Ascending aorta (tissue), 2 donors: ENCODE measurements around the gene ANO7. TPM values are rescaled to one million over a fixed set of nuclear protein-coding genes. Genes with fewer than 3 reads are reported as not detected.

Experiments
- DNase-seq, 2 donors: peaks; one replicate each; pipeline ENCODE4 v3.0.0-alpha.2; 2019; ENCODE audit warnings: low spot score in 2 of 2
- H3K27ac ChIP-seq, 2 donors: fragments of 200-600 bp; sonication (generic); one replicate each; pipeline ENCODE4 v1.5.1; 2016 to 2017; ENCODE audit warnings: mild to moderate bottlenecking in 1 of 2
- H3K27me3 ChIP-seq: fragments of 200-600 bp; sonication (generic); one replicate; pipeline ENCODE4 v1.5.1; 2017
- H3K36me3 ChIP-seq, 2 donors: fragments of 200-600 bp; sonication (generic); one replicate each; pipeline ENCODE4 v1.5.1; 2016
- H3K4me1 ChIP-seq, 2 donors: fragments of 200-600 bp; sonication (generic); one replicate each; pipeline ENCODE4 v1.5.1; 2016 to 2017; ENCODE audit warnings: mild to moderate bottlenecking in 1 of 2
- H3K4me3 ChIP-seq, 2 donors: fragments of 200-600 bp; sonication (generic); one replicate each; pipeline ENCODE4 v1.5.1; 2016 to 2017; ENCODE audit warnings: mild to moderate bottlenecking in 1 of 2
- H3K9me3 ChIP-seq, 2 donors: fragments of 200-600 bp; sonication (generic); one replicate each; pipeline ENCODE4 v1.5.1; 2016
- CTCF ChIP-seq, 3 experiments: fragments of 200-600 bp in 2 of 3; fragments of 450-650 bp in 1 of 3; sonication (generic) in 2 of 3; IDR thresholded peaks; one replicate each; pipeline ENCODE4 v1.5.1; 2016 to 2019; ENCODE audit warnings: antibody characterized with exemption in 3 of 3, mild to moderate bottlenecking in 1 of 3, moderate library complexity in 1 of 3
- intact Hi-C: fragments of 100-400 bp; cut with DNase I; formaldehyde crosslinking; loops from one replicate; pipeline ENCODE4 v1.15.1; 2023
- total RNA-seq: library from RNA; depleted of rRNA; stranded (reverse); fragments of >200 nt; gene quantifications from one replicate; pipeline ENCODE4 v1.1.0, GENCODE V29; 2016

The ANO7 gene
- total RNA-seq, 1 donor from 2014 or later, result 0.43 TPM

GRCh38 chr2:241211276-241211675 is 22.8 kb downstream of the ANO7 start:
- Histone ChIP-seq H3K9me3 (no peaks in the 10 kb centered on the region), H3K4me3 (no peak overlapping the region), H3K27me3 (no peaks in the 10 kb centered on the region), H3K4me1 (no peaks in the 10 kb centered on the region), H3K36me3 (no peaks in the 10 kb centered on the region), H3K27ac (no peak overlapping the region)
- no peak for DNase-seq
- TF ChIP-seq CTCF (IDR thresholded peaks at IDR 0.05), result no peak
- intact Hi-C loops, result no loop called here

GRCh38 chr2:241213041-241213440 is 24.6 kb downstream of the ANO7 start:
- Histone ChIP-seq H3K27me3 (no peaks in the 10 kb centered on the region), H3K4me1 (no peaks in the 10 kb centered on the region), H3K36me3 (no peaks in the 10 kb centered on the region), H3K9me3 (no peaks in the 10 kb centered on the region), H3K4me3 (no peak overlapping the region), H3K27ac (no peak overlapping the region)
- no peak for TF ChIP-seq CTCF (IDR thresholded peaks at IDR 0.05)
- no peak for DNase-seq
- intact Hi-C loops, result no loop called here

GRCh38 chr2:241213567-241213966 is 25.1 kb downstream of the ANO7 start:
- DNase-seq, result no peak
- Histone ChIP-seq H3K9me3 (no peaks in the 10 kb centered on the region), H3K4me3 (no peak overlapping the region), H3K4me1 (peaks cover 0 to under 1% of the 10 kb centered on the region in 2 donors), H3K36me3 (no peaks in the 10 kb centered on the region), H3K27ac (no peak overlapping the region), H3K27me3 (no peaks in the 10 kb centered on the region)
- intact Hi-C loops, result no loop called here
- no peak for TF ChIP-seq CTCF (IDR thresholded peaks at IDR 0.05)

- no peak overlapping the region for H3K4me3 ChIP-seq
- H3K9me3 ChIP-seq, result no peaks in the 10 kb centered on the region
- intact Hi-C loops, result no loop called here
- H3K36me3 ChIP-seq, result no peaks in the 10 kb centered on the region
- H3K27ac ChIP-seq, result no peak overlapping the region
- H3K4me1 ChIP-seq, result peaks cover 0 to 7% of the 10 kb centered on the region in 2 donors
- DNase-seq, result no peak
- H3K27me3 ChIP-seq, result no peaks in the 10 kb centered on the region
- no peak for TF ChIP-seq CTCF (IDR thresholded peaks at IDR 0.05)
Measured at GRCh38 chr2:241214209-241214608, 25.7 kb downstream of the ANO7 start.

- H3K9me3 ChIP-seq, result no peaks in the 10 kb centered on the region
- intact Hi-C loops, result loop anchor here (5.0 kb wide), 2 partner anchors 112 to 647 kb away; partner anchors contain the start of genes MTERF4 and RNPEPL1
- DNase-seq, result no peak
- H3K4me1 ChIP-seq, result peaks cover 0 to 7% of the 10 kb centered on the region in 2 donors
- no peaks in the 10 kb centered on the region for H3K36me3 ChIP-seq
- TF ChIP-seq CTCF (IDR thresholded peaks at IDR 0.05), result no peak
- H3K27me3 ChIP-seq, result no peaks in the 10 kb centered on the region
- H3K27ac ChIP-seq, result no peak overlapping the region
- H3K4me3 ChIP-seq, result no peak overlapping the region
Measured at GRCh38 chr2:241214766-241215165, 26.3 kb downstream of the ANO7 start.

GRCh38 chr2:241215421-241215820 is 26.9 kb downstream of the ANO7 start:
- Histone ChIP-seq H3K9me3 (no peaks in the 10 kb centered on the region), H3K36me3 (no peaks in the 10 kb centered on the region), H3K4me3 (no peak overlapping the region), H3K27me3 (no peaks in the 10 kb centered on the region), H3K4me1 (peaks cover 0 to 7% of the 10 kb centered on the region in 2 donors), H3K27ac (no peak overlapping the region)
- no peak for DNase-seq
- no peak for TF ChIP-seq CTCF (IDR thresholded peaks at IDR 0.05)
- intact Hi-C loops, result loop anchor here (5.0 kb wide), 2 partner anchors 113 to 648 kb away; partner anchors contain the start of genes MTERF4 and RNPEPL1
